Left lung (tissue), 10 donors: Measurements from ENCODE around the gene PPEF2. TPM values are rescaled to one million over a fixed set of nuclear protein-coding genes. Genes with fewer than 3 reads are reported as not detected.

Experiments used
- ATAC-seq: fragments of 200-7000 bp; cut with Tn5 transposase; one replicate; pipeline ENCODE4 v1.9.1; 2020; ENCODE audit warnings: moderate library complexity
- DNase-seq, 4 donors: peaks; one replicate each; pipeline ENCODE4 v3.0.0-alpha.2; 2013 to 2020
- H3K27ac ChIP-seq, 2 donors: fragments of 200-600 bp; sonication (generic) in 1 of 2; one replicate each; pipeline versions ENCODE4 v1.5.0 to v1.8.0; 2020 to 2021
- H3K27me3 ChIP-seq, 2 donors: fragments of 200-600 bp; sonication (generic) in 1 of 2; one replicate each; pipeline versions ENCODE4 v1.5.0 to v1.8.0; 2020 to 2021
- H3K36me3 ChIP-seq, 2 donors: fragments of 200-600 bp; sonication (generic) in 1 of 2; one replicate each; pipeline versions ENCODE4 v1.5.0 to v1.8.0; 2020 to 2021
- H3K4me1 ChIP-seq, 2 donors: fragments of 200-600 bp; one replicate each; pipeline ENCODE4 v1.8.0; 2021
- H3K4me3 ChIP-seq, 2 donors: fragments of 200-600 bp; sonication (generic) in 1 of 2; one replicate each; pipeline versions ENCODE4 v1.5.0 to v1.8.0; 2020 to 2021; ENCODE audit warnings: mild to moderate bottlenecking in 1 of 2
- H3K9me3 ChIP-seq, 2 donors: fragments of 200-600 bp; sonication (generic) in 1 of 2; one replicate each; pipeline versions ENCODE4 v1.5.0 to v1.8.0; 2020 to 2021
- CTCF ChIP-seq, 2 donors: fragments of 200-600 bp; sonication (generic) in 1 of 2; IDR thresholded peaks; one replicate each; pipeline versions ENCODE4 v1.5.0 to v1.8.0; 2021; ENCODE audit warnings: antibody characterized with exemption in 2 of 2
- intact Hi-C, 2 donors: fragments of 100-400 bp; cut with DNase I; formaldehyde crosslinking; loops; one replicate each; pipeline versions ENCODE4 v1.11.2 to v1.14.2; 2022
- polyA plus RNA-seq, 6 donors: library from polyadenylated mRNA; unstranded; fragments of 120-200 nt; gene quantifications; one replicate each; pipeline ENCODE4 v1.2.1, GENCODE V29; 2013; ENCODE audit not compliant: insufficient read length in 6 of 6
- total RNA-seq, 2 donors: library from RNA; stranded (reverse); fragmentation: NEBNext Ultra II Directional; extraction: Animal tissue kit (Norgen Biotek cat#: 25700); gene quantifications; one replicate each; pipeline ENCODE4 v1.2.1, GENCODE V29; 2021
- donor health status: DM: no; HTN: yes; CAD: no.
- donor health status: DM: no; HTN: no; CAD: no.

PPEF2 gene
- total and polyA plus RNA-seq, 8 donors, result 0.06 to 0.54 (median 0.26) TPM; not detected in 4

- intact Hi-C loops, result no loop called here
Measured at GRCh38 chr4:75841641-75842520, 60.4 kb downstream of the PPEF2 start.

GRCh38 chr4:75834772-75835154 is 67.5 kb downstream of the PPEF2 start:
- H3K27me3 ChIP-seq, result no peaks in the 10 kb centered on the region
- H3K4me1 ChIP-seq, result no peaks in the 10 kb centered on the region
- intact Hi-C loops, result no loop called here
- no peak overlapping the region for H3K27ac ChIP-seq
- no peaks in the 10 kb centered on the region for H3K36me3 ChIP-seq
- H3K4me3 ChIP-seq, result no peak overlapping the region
- TF ChIP-seq CTCF (IDR thresholded peaks at IDR 0.05), result no peak
- DNase-seq (no peak), ATAC-seq (no peak)
- no peaks in the 10 kb centered on the region for H3K9me3 ChIP-seq

More at GRCh38 chr4:75841641-75842520, 60.4 kb downstream of the PPEF2 start:
- TF ChIP-seq CTCF (IDR thresholded peaks at IDR 0.05), result no peak
- H3K27me3 ChIP-seq, result no peaks in the 10 kb centered on the region
- no peaks in the 10 kb centered on the region for H3K9me3 ChIP-seq
- H3K4me3 ChIP-seq, result no peak overlapping the region
- H3K36me3 ChIP-seq, result no peaks in the 10 kb centered on the region
- DNase-seq, result peak in 1 of 4 donors; percentile 9
- peaks cover 0 to 8% of the 10 kb centered on the region in 2 donors for H3K4me1 ChIP-seq
- peak; percentile 80 for ATAC-seq
- peak overlapping the region in 1 of 2 donors; percentile 13 for H3K27ac ChIP-seq

- no peak for ATAC-seq
- no peak for DNase-seq
- no peaks in the 10 kb centered on the region for H3K36me3 ChIP-seq
- no peak overlapping the region for H3K4me3 ChIP-seq
- H3K9me3 ChIP-seq, result no peaks in the 10 kb centered on the region
- no peak overlapping the region for H3K27ac ChIP-seq
- no peaks in the 10 kb centered on the region for H3K4me1 ChIP-seq
- H3K27me3 ChIP-seq, result no peaks in the 10 kb centered on the region
- no peak for TF ChIP-seq CTCF (IDR thresholded peaks at IDR 0.05)
- intact Hi-C loops, result no loop called here
Measured at GRCh38 chr4:75834095-75834771, 68.0 kb downstream of the PPEF2 start.

GRCh38 chr4:75831856-75832405 is 70.3 kb downstream of the PPEF2 start:
- Histone ChIP-seq H3K9me3 (no peaks in the 10 kb centered on the region), H3K27me3 (no peaks in the 10 kb centered on the region), H3K27ac (no peak overlapping the region), H3K4me3 (no peak overlapping the region), H3K4me1 (no peaks in the 10 kb centered on the region), H3K36me3 (no peaks in the 10 kb centered on the region)
- TF ChIP-seq CTCF (IDR thresholded peaks at IDR 0.05), result no peak
- ATAC-seq (peak; percentile 56), DNase-seq (peak in 1 of 4 donors; percentile 37)
- intact Hi-C loops, result no loop called here

GRCh38 chr4:75830906-75831305 is 71.3 kb downstream of the PPEF2 start:
- ATAC-seq, result no peak
- H3K4me1 ChIP-seq, result no peaks in the 10 kb centered on the region
- no peaks in the 10 kb centered on the region for H3K9me3 ChIP-seq
- intact Hi-C loops, result no loop called here
- DNase-seq, result no peak
- no peak overlapping the region for H3K27ac ChIP-seq
- no peak for TF ChIP-seq CTCF (IDR thresholded peaks at IDR 0.05)
- H3K27me3 ChIP-seq, result no peaks in the 10 kb centered on the region
- H3K36me3 ChIP-seq, result no peaks in the 10 kb centered on the region
- H3K4me3 ChIP-seq, result no peak overlapping the region
